ENCODE measurements around the gene RELCH.
"Not testable (repeated sequence)": the region's sequence is repeated elsewhere in the genome, so short reads cannot be mapped to it uniquely, and the experiment has no call there.

Gene RELCH

GRCh38 chr18:62186774-62187542 lies at the start of gene RELCH, which contains the start of gene PIGN:
RELCH (plus strand) TSS chr18:62187255; CDS start chr18:62187506, 251 bp downstream.
PIGN (minus strand) TSS chr18:62187056; CDS start chr18:62161353, 25,703 bp downstream.
- H3K4me3 ChIP-seq (ENCODE audit: low read depth, low read length), result peak within 1 kb of the TSS; percentile 98
- no peaks in the 10 kb centered on the region for H3K4me1 ChIP-seq (ENCODE audit: control insufficient read depth, insufficient read depth, low read length)

GRCh38 chr18:62138461-62139235 lies 48.4 kb upstream of the RELCH start:
- no peak overlapping the region for H3K4me3 ChIP-seq (ENCODE audit: low read depth, low read length)
- H3K9ac ChIP-seq (ENCODE audit: low read depth, low read length), result no peak overlapping the region
- H3K4me1 ChIP-seq (ENCODE audit: control insufficient read depth, insufficient read depth, low read length), result no peaks in the 10 kb centered on the region
- H3K27me3 ChIP-seq (ENCODE audit: control insufficient read depth, insufficient read depth, low read length), result no peaks in the 10 kb centered on the region
- H3K9me3 ChIP-seq (ENCODE audit: control insufficient read depth, insufficient read depth, low read length), result no peaks in the 10 kb centered on the region
- H3K36me3 ChIP-seq (ENCODE audit: control insufficient read depth, insufficient read depth, low read length), result no peaks in the 10 kb centered on the region

More at GRCh38 chr18:62186774-62187542, at the start of gene RELCH, which contains the start of gene PIGN:
- Histone ChIP-seq H3K27me3 (ENCODE audit: control insufficient read depth, insufficient read depth, low read length) (no peaks in the 10 kb centered on the region), H3K9ac (ENCODE audit: low read depth, low read length) (peak within 1 kb of the TSS; percentile 89), H3K36me3 (ENCODE audit: control insufficient read depth, insufficient read depth, low read length) (no peaks in the 10 kb centered on the region), H3K9me3 (ENCODE audit: control insufficient read depth, insufficient read depth, low read length) (no peaks in the 10 kb centered on the region)

- Histone ChIP-seq H3K9ac (ENCODE audit: low read depth, low read length) (no peak overlapping the region), H3K4me1 (ENCODE audit: control insufficient read depth, insufficient read depth, low read length) (no peaks in the 10 kb centered on the region), H3K9me3 (ENCODE audit: control insufficient read depth, insufficient read depth, low read length) (no peaks in the 10 kb centered on the region), H3K36me3 (ENCODE audit: control insufficient read depth, insufficient read depth, low read length) (no peaks in the 10 kb centered on the region), H3K27me3 (ENCODE audit: control insufficient read depth, insufficient read depth, low read length) (no peaks in the 10 kb centered on the region), H3K4me3 (ENCODE audit: low read depth, low read length) (no peak overlapping the region)
Measured at GRCh38 chr18:62140259-62140658, 46.8 kb upstream of the RELCH start.

GRCh38 chr18:62144338-62144737 lies 42.7 kb upstream of the RELCH start:
- Histone ChIP-seq H3K4me1 (ENCODE audit: control insufficient read depth, insufficient read depth, low read length) (no peaks in the 10 kb centered on the region), H3K9ac (ENCODE audit: low read depth, low read length) (no peak overlapping the region), H3K36me3 (ENCODE audit: control insufficient read depth, insufficient read depth, low read length) (no peaks in the 10 kb centered on the region), H3K27me3 (ENCODE audit: control insufficient read depth, insufficient read depth, low read length) (no peaks in the 10 kb centered on the region), H3K9me3 (ENCODE audit: control insufficient read depth, insufficient read depth, low read length) (no peaks in the 10 kb centered on the region), H3K4me3 (ENCODE audit: low read depth, low read length) (no peak overlapping the region)

- no peaks in the 10 kb centered on the region for H3K27me3 ChIP-seq (ENCODE audit: control insufficient read depth, insufficient read depth, low read length)
- H3K9me3 ChIP-seq (ENCODE audit: control insufficient read depth, insufficient read depth, low read length), result no peaks in the 10 kb centered on the region
- no peak overlapping the region for H3K9ac ChIP-seq (ENCODE audit: low read depth, low read length)
- no peaks in the 10 kb centered on the region for H3K36me3 ChIP-seq (ENCODE audit: control insufficient read depth, insufficient read depth, low read length)
- no peak overlapping the region for H3K4me3 ChIP-seq (ENCODE audit: low read depth, low read length)
- H3K4me1 ChIP-seq (ENCODE audit: control insufficient read depth, insufficient read depth, low read length), result no peaks in the 10 kb centered on the region
Measured at GRCh38 chr18:62151068-62151771, 35.8 kb upstream of the RELCH start.

GRCh38 chr18:62152844-62153243 lies 34.2 kb upstream of the RELCH start:
- H3K9me3 ChIP-seq (ENCODE audit: control insufficient read depth, insufficient read depth, low read length), result no peaks in the 10 kb centered on the region
- no peak overlapping the region for H3K9ac ChIP-seq (ENCODE audit: low read depth, low read length)
- no peak overlapping the region for H3K4me3 ChIP-seq (ENCODE audit: low read depth, low read length)
- H3K36me3 ChIP-seq (ENCODE audit: control insufficient read depth, insufficient read depth, low read length), result no peaks in the 10 kb centered on the region
- no peaks in the 10 kb centered on the region for H3K27me3 ChIP-seq (ENCODE audit: control insufficient read depth, insufficient read depth, low read length)
- no peaks in the 10 kb centered on the region for H3K4me1 ChIP-seq (ENCODE audit: control insufficient read depth, insufficient read depth, low read length)

GRCh38 chr18:62157843-62158242 lies 29.2 kb upstream of the RELCH start:
- Histone ChIP-seq H3K9ac (ENCODE audit: low read depth, low read length) (no peak overlapping the region), H3K9me3 (ENCODE audit: control insufficient read depth, insufficient read depth, low read length) (no peaks in the 10 kb centered on the region), H3K4me3 (ENCODE audit: low read depth, low read length) (no peak overlapping the region), H3K27me3 (ENCODE audit: control insufficient read depth, insufficient read depth, low read length) (no peaks in the 10 kb centered on the region), H3K36me3 (ENCODE audit: control insufficient read depth, insufficient read depth, low read length) (no peaks in the 10 kb centered on the region), H3K4me1 (ENCODE audit: control insufficient read depth, insufficient read depth, low read length) (no peaks in the 10 kb centered on the region)

- Histone ChIP-seq H3K27me3 (ENCODE audit: control insufficient read depth, insufficient read depth, low read length) (no peaks in the 10 kb centered on the region), H3K9ac (ENCODE audit: low read depth, low read length) (no peak overlapping the region), H3K36me3 (ENCODE audit: control insufficient read depth, insufficient read depth, low read length) (no peaks in the 10 kb centered on the region), H3K4me1 (ENCODE audit: control insufficient read depth, insufficient read depth, low read length) (no peaks in the 10 kb centered on the region), H3K9me3 (ENCODE audit: control insufficient read depth, insufficient read depth, low read length) (no peaks in the 10 kb centered on the region), H3K4me3 (ENCODE audit: low read depth, low read length) (no peak overlapping the region)
Measured at GRCh38 chr18:62164310-62164709, 22.7 kb upstream of the RELCH start.

GRCh38 chr18:62164855-62165487 lies 22.1 kb upstream of the RELCH start:
- Histone ChIP-seq H3K4me1 (ENCODE audit: control insufficient read depth, insufficient read depth, low read length) (no peaks in the 10 kb centered on the region), H3K9me3 (ENCODE audit: control insufficient read depth, insufficient read depth, low read length) (no peaks in the 10 kb centered on the region), H3K4me3 (ENCODE audit: low read depth, low read length) (no peak overlapping the region), H3K9ac (ENCODE audit: low read depth, low read length) (no peak overlapping the region), H3K27me3 (ENCODE audit: control insufficient read depth, insufficient read depth, low read length) (no peaks in the 10 kb centered on the region), H3K36me3 (ENCODE audit: control insufficient read depth, insufficient read depth, low read length) (no peaks in the 10 kb centered on the region)

- no peak overlapping the region for H3K9ac ChIP-seq (ENCODE audit: low read depth, low read length)
- no peaks in the 10 kb centered on the region for H3K4me1 ChIP-seq (ENCODE audit: control insufficient read depth, insufficient read depth, low read length)
- no peak overlapping the region for H3K4me3 ChIP-seq (ENCODE audit: low read depth, low read length)
- no peaks in the 10 kb centered on the region for H3K36me3 ChIP-seq (ENCODE audit: control insufficient read depth, insufficient read depth, low read length)
- H3K9me3 ChIP-seq (ENCODE audit: control insufficient read depth, insufficient read depth, low read length), result no peaks in the 10 kb centered on the region
- H3K27me3 ChIP-seq (ENCODE audit: control insufficient read depth, insufficient read depth, low read length), result no peaks in the 10 kb centered on the region
Measured at GRCh38 chr18:62165583-62165982, 21.5 kb upstream of the RELCH start.

- not testable (repeated sequence) for H3K36me3 ChIP-seq (ENCODE audit: control insufficient read depth, insufficient read depth, low read length); H3K9ac ChIP-seq (ENCODE audit: low read depth, low read length); H3K9me3 ChIP-seq (ENCODE audit: control insufficient read depth, insufficient read depth, low read length); H3K4me3 ChIP-seq (ENCODE audit: low read depth, low read length); H3K27me3 ChIP-seq (ENCODE audit: control insufficient read depth, insufficient read depth, low read length); H3K4me1 ChIP-seq (ENCODE audit: control insufficient read depth, insufficient read depth, low read length)
Measured at GRCh38 chr18:62166524-62166923, 20.5 kb upstream of the RELCH start.
